H9 (cell line): ENCODE results near the gene CYP2R1. TPM values are rescaled to one million over a fixed set of nuclear protein-coding genes. Genes with fewer than 3 reads are reported as not detected.
A peak's percentile ranks its signal among the peaks of the same experiment; 100 is the strongest.

Experiments used
- DNase-seq: peaks from one replicate; pipeline ENCODE4 v3.0.0-alpha.2; 2017
- H2AFZ ChIP-seq: one replicate; pipeline ENCODE4 v1.6.1; 2013; ENCODE audit warnings: mild to moderate bottlenecking, low read length, control low read depth, moderate library complexity
- H2AK5ac ChIP-seq: 2 replicates; pipeline ENCODE4 v1.6.1; 2013; ENCODE audit warnings: low read length, control low read depth, mixed read lengths; ENCODE audit not compliant: insufficient read length
- H2BK120ac ChIP-seq: one replicate; pipeline ENCODE4 v1.6.1; 2013; ENCODE audit warnings: low read depth, mild to moderate bottlenecking, low read length, control low read depth, inconsistent platforms; ENCODE audit not compliant: poor library complexity, severe bottlenecking
- H2BK12ac ChIP-seq: 2 replicates; pipeline ENCODE4 v1.6.1; 2013; ENCODE audit warnings: low read length, control low read depth, mixed read lengths, low read depth; ENCODE audit not compliant: insufficient read length
- H2BK15ac ChIP-seq: 2 replicates; pipeline ENCODE4 v1.6.1; 2013; ENCODE audit warnings: low read depth, low read length, control low read depth
- H2BK20ac ChIP-seq: one replicate; pipeline ENCODE4 v1.6.1; 2013; ENCODE audit warnings: low read depth, mild to moderate bottlenecking, low read length, control low read depth, inconsistent platforms; ENCODE audit not compliant: poor library complexity, severe bottlenecking
- H2BK5ac ChIP-seq: 2 replicates; pipeline ENCODE4 v1.6.1; 2013; ENCODE audit warnings: low read length, control low read depth, mixed read lengths; ENCODE audit not compliant: insufficient read length
- H3K14ac ChIP-seq: 2 replicates; pipeline ENCODE4 v1.6.1; 2013; ENCODE audit warnings: low read length, control low read depth; ENCODE audit not compliant: insufficient read depth
- H3K18ac ChIP-seq: 2 replicates; pipeline ENCODE4 v1.6.1; 2013; ENCODE audit warnings: low read depth, mild to moderate bottlenecking, mixed read lengths, low read length, control low read depth; ENCODE audit not compliant: insufficient read length
- H3K23ac ChIP-seq: 2 replicates; pipeline ENCODE4 v1.6.1; 2013; ENCODE audit warnings: low read length, control low read depth, mixed read lengths, low read depth; ENCODE audit not compliant: insufficient read length
- H3K23me2 ChIP-seq: 2 replicates; pipeline ENCODE4 v1.6.1; 2013; ENCODE audit warnings: low read depth, mild to moderate bottlenecking, mixed read lengths, low read length, control low read depth; ENCODE audit not compliant: insufficient read length, poor library complexity, severe bottlenecking
- H3K27ac ChIP-seq: 2 replicates; pipeline ENCODE4 v1.5.1; 2013; ENCODE audit warnings: low read length, control low read depth, mixed read lengths, low read depth; ENCODE audit not compliant: insufficient read length
- H3K27me3 ChIP-seq: 2 replicates; pipeline ENCODE4 v1.6.1; 2013; ENCODE audit warnings: low read length, control low read depth, inconsistent platforms; ENCODE audit not compliant: insufficient read depth
- H3K4ac ChIP-seq: 2 replicates; pipeline ENCODE4 v1.6.1; 2013; ENCODE audit warnings: low read depth, mild to moderate bottlenecking, control low read depth, inconsistent platforms, low read length, moderate library complexity
- H3K4me1 ChIP-seq: 2 replicates; pipeline ENCODE4 v1.6.1; 2013; ENCODE audit warnings: low read length, control low read depth, inconsistent platforms; ENCODE audit not compliant: insufficient read depth
- H3K4me2 ChIP-seq: 2 replicates; pipeline ENCODE4 v1.6.1; 2013; ENCODE audit warnings: low read length, control low read depth, mixed read lengths; ENCODE audit not compliant: insufficient read length, insufficient read depth
- H3K56ac ChIP-seq: 2 replicates; pipeline ENCODE4 v1.6.1; 2013; ENCODE audit warnings: low read depth, mild to moderate bottlenecking, mixed read lengths, low read length, control low read depth; ENCODE audit not compliant: insufficient read length
- H3K79me1 ChIP-seq: 2 replicates; pipeline ENCODE4 v1.6.1; 2013; ENCODE audit warnings: low read depth, mild to moderate bottlenecking, moderate library complexity, low read length, control low read depth, inconsistent platforms; ENCODE audit not compliant: insufficient read depth, poor library complexity, severe bottlenecking
- H3K79me2 ChIP-seq: 2 replicates; pipeline ENCODE4 v1.6.1; 2013; ENCODE audit warnings: low read length, control low read depth, inconsistent platforms; ENCODE audit not compliant: insufficient read depth
- H3K9ac ChIP-seq: 2 replicates; pipeline ENCODE4 v1.6.1; 2013; ENCODE audit warnings: low read length, control low read depth, mixed read lengths; ENCODE audit not compliant: insufficient read length; ENCODE audit errors: extremely low read depth
- H3K9me3 ChIP-seq: one replicate; pipeline ENCODE4 v1.6.1; 2013; ENCODE audit warnings: low read depth, low read length, inconsistent platforms; ENCODE audit not compliant: control insufficient read depth
- H3T11ph ChIP-seq: one replicate; pipeline ENCODE4 v1.6.1; 2013; ENCODE audit warnings: mild to moderate bottlenecking, low read length, control low read depth, inconsistent platforms
- H4K20me1 ChIP-seq: one replicate; pipeline ENCODE4 v1.6.1; 2013; ENCODE audit not compliant: control insufficient read depth, insufficient read length, insufficient read depth
- H4K5ac ChIP-seq: 2 replicates; pipeline ENCODE4 v1.6.1; 2013; ENCODE audit warnings: low read depth, mild to moderate bottlenecking, mixed read lengths, low read length, control low read depth; ENCODE audit not compliant: insufficient read length
- H4K8ac ChIP-seq: replicated peaks from 2 replicates; pipeline ENCODE4 v1.6.1; 2013; ENCODE audit warnings: low read length, control low read depth, mixed read lengths, low read depth; ENCODE audit not compliant: insufficient read length
- H4K91ac ChIP-seq: 2 replicates; pipeline ENCODE4 v1.6.1; 2013; ENCODE audit warnings: low read depth, mild to moderate bottlenecking, moderate library complexity, mixed read lengths, low read length, control low read depth; ENCODE audit not compliant: insufficient read length
- H3K27ac Mint-ChIP-seq, 3 experiments: 2 replicates in 2 of 3; 3 replicates in 1 of 3; pipeline ENCODE4 v1.8.0; 2020 to 2021; ENCODE audit warnings: mixed read lengths in 3 of 3, mild to moderate bottlenecking in 1 of 3, moderate library complexity in 1 of 3
- H3K27me3 Mint-ChIP-seq: 2 replicates; pipeline ENCODE4 v1.8.0; 2021; ENCODE audit warnings: low read depth, mild to moderate bottlenecking, moderate library complexity, mixed read lengths
- H3K36me3 Mint-ChIP-seq, 3 experiments: 2 replicates in 2 of 3; 3 replicates in 1 of 3; pipeline ENCODE4 v1.8.0; 2020 to 2021; ENCODE audit warnings: low read depth in 3 of 3, mixed read lengths in 3 of 3; ENCODE audit not compliant: insufficient read depth in 1 of 3
- H3K4me1 Mint-ChIP-seq, 2 experiments: 2 replicates each; pipeline ENCODE4 v1.8.0; 2020; ENCODE audit warnings: mixed read lengths in 2 of 2
- H3K4me3 Mint-ChIP-seq, 2 experiments: 2 replicates in 1 of 2; 3 replicates in 1 of 2; pipeline ENCODE4 v1.8.0; 2020 to 2021; ENCODE audit warnings: mild to moderate bottlenecking in 2 of 2, mixed read lengths in 2 of 2, moderate library complexity in 1 of 2
- H3K9me3 Mint-ChIP-seq, 2 experiments: 2 replicates in 1 of 2; 3 replicates in 1 of 2; pipeline ENCODE4 v1.8.0; 2020; ENCODE audit warnings: mild to moderate bottlenecking in 2 of 2, mixed read lengths in 2 of 2, moderate library complexity in 1 of 2
- WGBS: extraction: QIAGEN DNeasy Blood & Tissue Kit; methylation state at CpG from one replicate; pipeline ENCODE4 v1.1.7; 2013; ENCODE audit warnings: missing lambda C conversion rate, low lambda C conversion rate, mixed read lengths; ENCODE audit not compliant: insufficient read length; ENCODE audit errors: extremely low coverage; 5-methylcytosine and 5-hydroxymethylcytosine counted together
- total RNA-seq: library from RNA; stranded (reverse); gene quantifications from 2 replicates; pipeline ENCODE4 v1.2.1, GENCODE V29; 2021
- TF ChIP-seq, protein P1 (sequence below): fragments of 200-600 bp; sonication (generic); conservative IDR thresholded peaks from 3 replicates; pipeline ENCODE4 v1.8.0; 2021; ENCODE audit warnings: antibody characterized with exemption, mild to moderate bottlenecking

CYP2R1 gene
- total RNA-seq, 1 experiment from 2014 or later, result 10.3 TPM

DNA sequence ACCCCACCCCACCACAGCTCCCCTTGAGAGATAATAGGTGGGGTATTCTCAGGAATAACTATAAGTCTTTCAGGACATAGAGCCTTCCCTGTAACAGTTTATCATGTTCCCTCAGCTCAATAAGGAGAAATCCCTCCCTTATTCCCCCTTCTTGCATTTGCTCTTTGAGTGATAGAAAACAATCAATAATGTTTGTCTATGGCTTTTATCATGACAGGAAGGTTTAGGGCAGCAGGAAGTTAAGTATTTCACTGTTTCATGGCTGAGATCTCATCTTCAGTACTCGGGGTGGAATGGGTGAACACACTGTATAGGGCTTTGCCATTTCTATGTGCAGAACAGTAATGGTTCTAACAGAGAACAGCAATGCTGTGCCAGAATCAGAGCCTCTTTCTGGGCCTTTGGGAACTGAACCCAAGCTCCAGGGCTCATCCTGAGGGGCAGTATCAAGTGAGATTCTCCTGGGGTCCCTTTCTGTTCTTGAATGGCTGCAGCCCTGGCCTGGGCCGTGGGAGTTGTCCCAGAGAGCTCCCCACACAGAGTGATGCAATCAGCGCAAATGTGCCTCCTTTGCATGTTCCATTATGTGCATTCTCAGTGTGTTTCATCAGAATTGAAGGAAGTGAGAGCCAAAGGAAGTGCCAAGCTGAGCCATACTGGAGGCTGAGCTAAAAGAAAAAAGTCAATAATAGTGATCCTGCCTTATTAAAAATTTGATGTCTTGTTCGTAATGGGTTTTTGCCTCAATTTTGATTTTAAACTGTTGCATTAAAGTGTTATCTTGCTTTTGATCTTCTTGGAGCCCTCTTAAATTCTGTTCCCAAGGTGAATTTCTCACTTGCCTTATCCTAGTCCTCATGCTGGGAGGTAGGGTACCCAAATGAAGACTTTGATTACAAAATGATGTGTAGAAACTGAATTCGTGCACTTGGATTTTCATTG lies 2.9 kb upstream of the CYP2R1 start:
- WGBS, result no CpG with 5 or more reads among the region's 5 CpGs
- no peak overlapping the region for H4K8ac ChIP-seq
- no peak overlapping the region for H2AK5ac ChIP-seq
- no peak overlapping the region for H3K9ac ChIP-seq
- H3K9me3 ChIP-seq, result no peaks in the 10 kb centered on the region
- TF ChIP-seq, protein P1, sequence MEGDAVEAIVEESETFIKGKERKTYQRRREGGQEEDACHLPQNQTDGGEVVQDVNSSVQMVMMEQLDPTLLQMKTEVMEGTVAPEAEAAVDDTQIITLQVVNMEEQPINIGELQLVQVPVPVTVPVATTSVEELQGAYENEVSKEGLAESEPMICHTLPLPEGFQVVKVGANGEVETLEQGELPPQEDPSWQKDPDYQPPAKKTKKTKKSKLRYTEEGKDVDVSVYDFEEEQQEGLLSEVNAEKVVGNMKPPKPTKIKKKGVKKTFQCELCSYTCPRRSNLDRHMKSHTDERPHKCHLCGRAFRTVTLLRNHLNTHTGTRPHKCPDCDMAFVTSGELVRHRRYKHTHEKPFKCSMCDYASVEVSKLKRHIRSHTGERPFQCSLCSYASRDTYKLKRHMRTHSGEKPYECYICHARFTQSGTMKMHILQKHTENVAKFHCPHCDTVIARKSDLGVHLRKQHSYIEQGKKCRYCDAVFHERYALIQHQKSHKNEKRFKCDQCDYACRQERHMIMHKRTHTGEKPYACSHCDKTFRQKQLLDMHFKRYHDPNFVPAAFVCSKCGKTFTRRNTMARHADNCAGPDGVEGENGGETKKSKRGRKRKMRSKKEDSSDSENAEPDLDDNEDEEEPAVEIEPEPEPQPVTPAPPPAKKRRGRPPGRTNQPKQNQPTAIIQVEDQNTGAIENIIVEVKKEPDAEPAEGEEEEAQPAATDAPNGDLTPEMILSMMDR, result no peak
- peaks cover 9 to 11% of the 10 kb centered on the region in 2 experiments for H3K4me1 Mint-ChIP-seq
- H3K4me3 Mint-ChIP-seq, result no peak overlapping the region; a peak in 1 of 5 replicates
- H3K27ac Mint-ChIP-seq, result peak overlapping the region in 1 of 3 experiments; percentile 35; a peak in 1 of 7 replicates
- peaks cover 3 to 12% of the 10 kb centered on the region in 2 experiments; a peak in 3 of 5 replicates for H3K9me3 Mint-ChIP-seq
- no peak overlapping the region for H4K91ac ChIP-seq
- no peaks in the 10 kb centered on the region for H4K20me1 ChIP-seq
- H3K27me3 Mint-ChIP-seq, result peaks cover 24% of the 10 kb centered on the region
- no peak overlapping the region for H3T11ph ChIP-seq
- no peak overlapping the region for H3K27ac ChIP-seq
- H2BK5ac ChIP-seq, result no peak overlapping the region
- no peaks in the 10 kb centered on the region; the same call in 1 of the 2 replicates for H3K4me1 ChIP-seq
- no peak overlapping the region for H3K23ac ChIP-seq
- no peak overlapping the region for H4K5ac ChIP-seq
- no peaks in the 10 kb centered on the region for H3K79me2 ChIP-seq
- H2BK12ac ChIP-seq, result no peak overlapping the region
- no peaks in the 10 kb centered on the region for H3K27me3 ChIP-seq
- H2BK20ac ChIP-seq, result no peak overlapping the region
- H3K56ac ChIP-seq, result no peak overlapping the region
- DNase-seq, result no peak
- no peak overlapping the region for H3K4ac ChIP-seq
- no peak overlapping the region for H2BK120ac ChIP-seq
- H3K79me1 ChIP-seq, result no peaks in the 10 kb centered on the region
- no peak overlapping the region for H3K18ac ChIP-seq
- H3K36me3 Mint-ChIP-seq, result no peaks in the 10 kb centered on the region; a peak in 2 of 7 replicates
- no peak overlapping the region for H3K14ac ChIP-seq
- no peak overlapping the region for H3K4me2 ChIP-seq
- no peak overlapping the region for H2AFZ ChIP-seq
- H3K23me2 ChIP-seq, result peaks cover 5% of the 10 kb centered on the region
- no peak overlapping the region for H2BK15ac ChIP-seq
